ENCODE results near the gene COG6.
A peak's percentile ranks its signal among the peaks of the same experiment; 100 is the strongest.

The COG6 gene

GRCh38 chr13:39641645-39642044 lies 13.8 kb upstream of the COG6 start:
- no peak overlapping the region for H3K4me3 ChIP-seq (ENCODE audit: low read depth, low read length)
- H3K27ac ChIP-seq: no peak overlapping the region
- no peak for DNase-seq
- TF ChIP-seq CTCF (IDR thresholded peaks at IDR 0.05; ENCODE audit: low read depth, low read length, missing control alignments): no peak
- H3K27me3 ChIP-seq (replicated peaks): no peaks in the 10 kb centered on the region
- H3K36me3 ChIP-seq (replicated peaks): no peaks in the 10 kb centered on the region
- in situ Hi-C loops (cut with HindIII; ENCODE audit: low pct_ligation_motif_present, low sequenced_read_pairs): no loop called here

- TF ChIP-seq CTCF (IDR thresholded peaks at IDR 0.05; ENCODE audit: low read depth, low read length, missing control alignments): no peak
- in situ Hi-C loops (cut with HindIII; ENCODE audit: low pct_ligation_motif_present, low sequenced_read_pairs): no loop called here
- no peaks in the 10 kb centered on the region for H3K27me3 ChIP-seq (replicated peaks)
- no peak for DNase-seq
- H3K4me3 ChIP-seq (ENCODE audit: low read depth, low read length): no peak overlapping the region
- H3K27ac ChIP-seq: no peak overlapping the region
- no peaks in the 10 kb centered on the region for H3K36me3 ChIP-seq (replicated peaks)
These were observed 9.3 kb upstream of the COG6 start for GRCh38 chr13:39646122-39646521.

GRCh38 chr13:39655041-39655568 lies 357 bp upstream of the COG6 start:
- TF ChIP-seq CTCF (IDR thresholded peaks at IDR 0.05; ENCODE audit: low read depth, low read length, missing control alignments): no peak
- peak overlapping the region; percentile 95 for H3K4me3 ChIP-seq (ENCODE audit: low read depth, low read length)
- DNase-seq: no peak
- no peaks in the 10 kb centered on the region for H3K27me3 ChIP-seq (replicated peaks)
- H3K36me3 ChIP-seq (replicated peaks): no peaks in the 10 kb centered on the region
- in situ Hi-C loops (cut with HindIII; ENCODE audit: low pct_ligation_motif_present, low sequenced_read_pairs): no loop called here
- H3K27ac ChIP-seq: no peak overlapping the region

DNA sequence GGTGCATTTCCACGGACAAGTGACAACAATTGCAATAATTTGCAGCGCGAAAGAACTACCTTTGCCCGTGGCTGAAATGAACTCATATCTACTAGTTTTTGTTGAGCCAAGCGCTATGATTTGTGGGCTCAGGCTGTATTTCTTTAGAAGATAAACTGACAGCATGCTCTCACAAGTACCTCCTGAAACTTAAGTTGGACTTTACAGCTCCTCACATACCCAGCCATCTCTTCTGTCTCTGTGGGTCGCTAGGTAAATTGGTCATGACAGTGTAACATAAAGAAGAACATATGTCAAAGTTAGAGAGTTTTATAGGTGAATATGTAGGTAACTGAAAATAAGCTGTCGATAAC lies 839 bp downstream of the COG6 start:
- DNase-seq: no peak
- in situ Hi-C loops (cut with HindIII; ENCODE audit: low pct_ligation_motif_present, low sequenced_read_pairs): no loop called here
- Histone ChIP-seq H3K36me3 (replicated peaks) (peaks cover 1% of the 10 kb centered on the region), H3K4me3 (ENCODE audit: low read depth, low read length) (peak overlapping the region; percentile 95), H3K27ac (no peak overlapping the region), H3K27me3 (replicated peaks) (no peaks in the 10 kb centered on the region)
- no peak for TF ChIP-seq CTCF (IDR thresholded peaks at IDR 0.05; ENCODE audit: low read depth, low read length, missing control alignments)

DNA sequence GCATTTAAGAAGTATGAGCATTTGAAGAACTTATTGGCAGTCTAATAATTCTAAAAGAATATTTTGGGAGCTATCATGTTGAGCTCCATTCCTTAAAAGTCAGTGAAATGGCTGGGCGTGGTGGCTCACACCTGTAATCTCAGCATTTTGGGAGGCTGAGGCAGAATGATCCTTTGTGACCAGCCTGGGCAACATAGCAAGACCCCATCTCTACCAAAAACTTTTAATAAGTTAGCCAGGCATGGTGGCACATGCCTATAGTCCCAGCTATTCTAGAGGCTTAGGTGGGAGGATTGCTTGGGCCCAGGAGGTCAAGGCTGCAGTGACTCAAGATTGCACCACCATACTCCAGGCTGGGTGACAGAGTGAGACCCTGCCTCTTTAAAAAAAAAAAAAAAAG lies 8.0 kb downstream of the COG6 start:
- H3K27ac ChIP-seq: no peak overlapping the region
- no peak for DNase-seq
- no peak for TF ChIP-seq CTCF (IDR thresholded peaks at IDR 0.05; ENCODE audit: low read depth, low read length, missing control alignments)
- no peak overlapping the region for H3K4me3 ChIP-seq (ENCODE audit: low read depth, low read length)
- H3K36me3 ChIP-seq (replicated peaks): peaks cover 10% of the 10 kb centered on the region
- H3K27me3 ChIP-seq (replicated peaks): no peaks in the 10 kb centered on the region
- in situ Hi-C loops (cut with HindIII; ENCODE audit: low pct_ligation_motif_present, low sequenced_read_pairs): no loop called here

DNA sequence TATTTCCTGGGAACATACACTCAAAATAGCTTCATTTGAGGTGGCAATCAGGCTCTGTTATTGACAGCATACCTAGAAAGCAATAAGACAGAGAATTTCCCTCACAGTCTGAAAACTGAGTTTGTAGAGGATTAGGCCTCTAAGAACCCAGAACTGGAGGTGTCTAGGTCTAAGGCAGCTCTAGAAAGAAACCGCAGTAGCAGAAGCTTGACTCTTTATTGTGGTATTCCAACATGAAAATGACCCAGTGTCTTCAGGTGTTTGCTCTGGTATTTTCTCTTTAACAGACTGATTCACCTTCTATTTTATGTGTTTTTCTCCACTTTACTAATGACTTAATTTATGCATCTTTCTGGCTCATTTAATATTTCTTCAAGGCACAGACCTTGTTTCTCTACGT lies 8.5 kb downstream of the COG6 start:
- Histone ChIP-seq H3K4me3 (ENCODE audit: low read depth, low read length) (no peak overlapping the region), H3K36me3 (replicated peaks) (peaks cover 10% of the 10 kb centered on the region), H3K27me3 (replicated peaks) (no peaks in the 10 kb centered on the region), H3K27ac (no peak overlapping the region)
- no peak for TF ChIP-seq CTCF (IDR thresholded peaks at IDR 0.05; ENCODE audit: low read depth, low read length, missing control alignments)
- no peak for DNase-seq
- in situ Hi-C loops (cut with HindIII; ENCODE audit: low pct_ligation_motif_present, low sequenced_read_pairs): no loop called here
